ENCODE data around the gene PCK2.

The PCK2 gene

GRCh38 chr14:24087004-24087403 is 7.1 kb upstream of the PCK2 start:
- WGBS, 2 donors (ENCODE audit: extremely low coverage in 2 of 2, insufficient read length in 2 of 2, insufficient replicate concordance in 1 of 2) = no CpG with 5 or more reads among the region's 1 CpG
- no peak overlapping the region for H2BK15ac ChIP-seq (ENCODE audit: low read length)

GRCh38 chr14:24088095-24088494 is 6.0 kb upstream of the PCK2 start:
- Histone ChIP-seq H3K27ac (replicated peaks; ENCODE audit: low read length) (no peak overlapping the region), H3K4me1 (ENCODE audit: control insufficient read depth in 2 of 2, insufficient read depth in 1 of 2, low read depth in 1 of 2, low read length in 2 of 2) (peaks cover 3 to 6% of the 10 kb centered on the region in 2 donors), H2AFZ (ENCODE audit: low read length) (no peak overlapping the region), H3K4me3 (ENCODE audit: low read length in 2 of 2) (no peak overlapping the region), H4K91ac (ENCODE audit: low read depth, low read length, poor library complexity) (no peak overlapping the region), H3K4me2 (ENCODE audit: insufficient read depth, low read length, poor library complexity, severe bottlenecking) (no peak overlapping the region), H3K27me3 (ENCODE audit: control insufficient read depth in 3 of 3, insufficient read depth in 3 of 3, low read depth in 1 of 3, low read length in 3 of 3) (peaks cover 0 to 32% (median 3%) of the 10 kb centered on the region in 3 experiments), H3K9me3 (replicated peaks in 1 of 2; ENCODE audit: control insufficient read depth in 2 of 2, insufficient read depth in 1 of 2, low read depth in 1 of 2, low read length in 2 of 2) (no peaks in the 10 kb centered on the region), H3K36me3 (replicated peaks in 1 of 2; ENCODE audit: control insufficient read depth in 2 of 2, insufficient read depth in 2 of 2, low read length in 2 of 2) (no peaks in the 10 kb centered on the region), H3K23ac (ENCODE audit: low read depth, low read length, poor library complexity) (no peak overlapping the region), H2BK15ac (ENCODE audit: low read length) (no peak overlapping the region), H3K14ac (ENCODE audit: low read length) (no peak overlapping the region), H2BK12ac (ENCODE audit: low read length) (no peak overlapping the region), H2AK5ac (ENCODE audit: low read depth, low read length) (no peak overlapping the region), H3K18ac (ENCODE audit: low read length) (no peak overlapping the region), H2BK5ac (ENCODE audit: low read length) (no peak overlapping the region), H2BK120ac (ENCODE audit: low read depth, low read length) (no peak overlapping the region), H3K79me1 (ENCODE audit: low read depth, low read length) (no peaks in the 10 kb centered on the region), H3K9ac (ENCODE audit: low read depth, low read length, poor library complexity) (no peak overlapping the region), H3K4ac (ENCODE audit: low read length) (no peak overlapping the region), H4K8ac (ENCODE audit: low read depth, low read length) (no peak overlapping the region)
- WGBS, 2 donors (ENCODE audit: extremely low coverage in 2 of 2, insufficient read length in 2 of 2, insufficient replicate concordance in 1 of 2) = no CpG with 5 or more reads among the region's 2 CpGs
- no peak for DNase-seq (ENCODE audit: low spot score)

More at GRCh38 chr14:24087004-24087403, 7.1 kb upstream of the PCK2 start:
- H2AK5ac ChIP-seq (ENCODE audit: low read depth, low read length) = no peak overlapping the region
- peaks cover 0 to 43% (median 12%) of the 10 kb centered on the region in 3 experiments for H3K27me3 ChIP-seq (ENCODE audit: control insufficient read depth in 3 of 3, insufficient read depth in 3 of 3, low read depth in 1 of 3, low read length in 3 of 3)
- H3K9ac ChIP-seq (ENCODE audit: low read depth, low read length, poor library complexity) = no peak overlapping the region
- H3K14ac ChIP-seq (ENCODE audit: low read length) = no peak overlapping the region
- H4K91ac ChIP-seq (ENCODE audit: low read depth, low read length, poor library complexity) = no peak overlapping the region
- no peak overlapping the region for H3K4me3 ChIP-seq (ENCODE audit: low read length in 2 of 2)
- no peak overlapping the region for H3K18ac ChIP-seq (ENCODE audit: low read length)
- no peak overlapping the region for H3K27ac ChIP-seq (replicated peaks; ENCODE audit: low read length)
- no peaks in the 10 kb centered on the region for H3K36me3 ChIP-seq (replicated peaks in 1 of 2; ENCODE audit: control insufficient read depth in 2 of 2, insufficient read depth in 2 of 2, low read length in 2 of 2)
- no peak overlapping the region for H3K23ac ChIP-seq (ENCODE audit: low read depth, low read length, poor library complexity)
- H4K8ac ChIP-seq (ENCODE audit: low read depth, low read length) = no peak overlapping the region
- DNase-seq (ENCODE audit: low spot score) = no peak
- H3K9me3 ChIP-seq (replicated peaks in 1 of 2; ENCODE audit: control insufficient read depth in 2 of 2, insufficient read depth in 1 of 2, low read depth in 1 of 2, low read length in 2 of 2) = peaks cover 0 to 5% of the 10 kb centered on the region in 2 donors
- H3K4ac ChIP-seq (ENCODE audit: low read length) = no peak overlapping the region
- H2BK5ac ChIP-seq (ENCODE audit: low read length) = no peak overlapping the region
- H2BK12ac ChIP-seq (ENCODE audit: low read length) = no peak overlapping the region
- no peaks in the 10 kb centered on the region for H3K79me1 ChIP-seq (ENCODE audit: low read depth, low read length)
- no peak overlapping the region for H3K4me2 ChIP-seq (ENCODE audit: insufficient read depth, low read length, poor library complexity, severe bottlenecking)
- no peak overlapping the region for H2BK120ac ChIP-seq (ENCODE audit: low read depth, low read length)
- H3K4me1 ChIP-seq (ENCODE audit: control insufficient read depth in 2 of 2, insufficient read depth in 1 of 2, low read depth in 1 of 2, low read length in 2 of 2) = peaks cover 3 to 6% of the 10 kb centered on the region in 2 donors
- no peak overlapping the region for H2AFZ ChIP-seq (ENCODE audit: low read length)

GRCh38 chr14:24089890-24090289 is 4.2 kb upstream of the PCK2 start:
- H3K4me1 ChIP-seq (ENCODE audit: control insufficient read depth in 2 of 2, insufficient read depth in 1 of 2, low read depth in 1 of 2, low read length in 2 of 2) = peaks cover 6 to 10% of the 10 kb centered on the region in 2 donors
- H2AK5ac ChIP-seq (ENCODE audit: low read depth, low read length) = no peak overlapping the region
- no peak overlapping the region for H3K18ac ChIP-seq (ENCODE audit: low read length)
- H3K4ac ChIP-seq (ENCODE audit: low read length) = no peak overlapping the region
- no peak overlapping the region for H3K4me2 ChIP-seq (ENCODE audit: insufficient read depth, low read length, poor library complexity, severe bottlenecking)
- no peak overlapping the region for H3K14ac ChIP-seq (ENCODE audit: low read length)
- no peak overlapping the region for H4K91ac ChIP-seq (ENCODE audit: low read depth, low read length, poor library complexity)
- H3K9me3 ChIP-seq (replicated peaks in 1 of 2; ENCODE audit: control insufficient read depth in 2 of 2, insufficient read depth in 1 of 2, low read depth in 1 of 2, low read length in 2 of 2) = no peaks in the 10 kb centered on the region
- H2BK120ac ChIP-seq (ENCODE audit: low read depth, low read length) = no peak overlapping the region
- H3K23ac ChIP-seq (ENCODE audit: low read depth, low read length, poor library complexity) = no peak overlapping the region
- no peaks in the 10 kb centered on the region for H3K36me3 ChIP-seq (replicated peaks in 1 of 2; ENCODE audit: control insufficient read depth in 2 of 2, insufficient read depth in 2 of 2, low read length in 2 of 2)
- H3K27ac ChIP-seq (replicated peaks; ENCODE audit: low read length) = no peak overlapping the region
- no peak overlapping the region for H3K9ac ChIP-seq (ENCODE audit: low read depth, low read length, poor library complexity)
- H3K4me3 ChIP-seq (ENCODE audit: low read length in 2 of 2) = no peak overlapping the region
- H3K79me1 ChIP-seq (ENCODE audit: low read depth, low read length) = no peaks in the 10 kb centered on the region
- H2BK5ac ChIP-seq (ENCODE audit: low read length) = no peak overlapping the region
- no peak overlapping the region for H2AFZ ChIP-seq (ENCODE audit: low read length)
- no peak for DNase-seq (ENCODE audit: low spot score)
- peaks cover 0 to 14% (median 0%) of the 10 kb centered on the region in 3 experiments for H3K27me3 ChIP-seq (ENCODE audit: control insufficient read depth in 3 of 3, insufficient read depth in 3 of 3, low read depth in 1 of 3, low read length in 3 of 3)
- no peak overlapping the region for H4K8ac ChIP-seq (ENCODE audit: low read depth, low read length)
- no CpG with 5 or more reads among the region's 6 CpGs for WGBS, 2 donors (ENCODE audit: extremely low coverage in 2 of 2, insufficient read length in 2 of 2, insufficient replicate concordance in 1 of 2)
- H2BK15ac ChIP-seq (ENCODE audit: low read length) = no peak overlapping the region
- no peak overlapping the region for H2BK12ac ChIP-seq (ENCODE audit: low read length)

GRCh38 chr14:24092110-24092504 is 2.0 kb upstream of the PCK2 start:
- DNase-seq (ENCODE audit: low spot score) = no peak
- no peak overlapping the region for H3K4me2 ChIP-seq (ENCODE audit: insufficient read depth, low read length, poor library complexity, severe bottlenecking)
- no peaks in the 10 kb centered on the region for H3K79me1 ChIP-seq (ENCODE audit: low read depth, low read length)
- H3K27ac ChIP-seq (replicated peaks; ENCODE audit: low read length) = no peak overlapping the region
- H2BK15ac ChIP-seq (ENCODE audit: low read length) = no peak overlapping the region
- H3K9ac ChIP-seq (ENCODE audit: low read depth, low read length, poor library complexity) = no peak overlapping the region
- peaks cover 0 to 3% of the 10 kb centered on the region in 2 donors for H3K36me3 ChIP-seq (replicated peaks in 1 of 2; ENCODE audit: control insufficient read depth in 2 of 2, insufficient read depth in 2 of 2, low read length in 2 of 2)
- H2BK12ac ChIP-seq (ENCODE audit: low read length) = no peak overlapping the region
- H3K23ac ChIP-seq (ENCODE audit: low read depth, low read length, poor library complexity) = no peak overlapping the region
- H3K18ac ChIP-seq (ENCODE audit: low read length) = no peak overlapping the region
- H3K4me1 ChIP-seq (ENCODE audit: control insufficient read depth in 2 of 2, insufficient read depth in 1 of 2, low read depth in 1 of 2, low read length in 2 of 2) = peaks cover 14% of the 10 kb centered on the region in 2 donors
- H3K4ac ChIP-seq (ENCODE audit: low read length) = no peak overlapping the region
- H2BK120ac ChIP-seq (ENCODE audit: low read depth, low read length) = no peak overlapping the region
- no peak overlapping the region for H2BK5ac ChIP-seq (ENCODE audit: low read length)
- no peak overlapping the region for H4K91ac ChIP-seq (ENCODE audit: low read depth, low read length, poor library complexity)
- H2AFZ ChIP-seq (ENCODE audit: low read length) = no peak overlapping the region
- H3K4me3 ChIP-seq (ENCODE audit: low read length in 2 of 2) = no peak overlapping the region
- H3K14ac ChIP-seq (ENCODE audit: low read length) = no peak overlapping the region
- no peak overlapping the region for H2AK5ac ChIP-seq (ENCODE audit: low read depth, low read length)
- no peak overlapping the region for H4K8ac ChIP-seq (ENCODE audit: low read depth, low read length)
- H3K27me3 ChIP-seq (ENCODE audit: control insufficient read depth in 3 of 3, insufficient read depth in 3 of 3, low read depth in 1 of 3, low read length in 3 of 3) = no peaks in the 10 kb centered on the region
- H3K9me3 ChIP-seq (replicated peaks in 1 of 2; ENCODE audit: control insufficient read depth in 2 of 2, insufficient read depth in 1 of 2, low read depth in 1 of 2, low read length in 2 of 2) = no peaks in the 10 kb centered on the region

Measured in neuronal stem cell (in vitro differentiated cells).